IMR-90 (cell line): ENCODE data around the gene HMGA1. TPM values are rescaled to one million over a fixed set of nuclear protein-coding genes. Genes with fewer than 3 reads are reported as not detected.

Experiments used
- ATAC-seq: fragments of 200-7000 bp; cut with Tn5 transposase; 2 replicates; pipeline ENCODE4 v1.9.1; 2020; ENCODE audit warnings: low read depth, mild to moderate bottlenecking, moderate library complexity
- BruUV-seq: library from RNA; stranded (reverse); fragments of 400-500 nt; replicated peaks from 2 replicates; lab custom pipeline; 2021; lab: Mats Ljungman, UMichigan
- CTCF ChIA-PET: fragments of 300-600 bp; formaldehyde crosslinking; extraction: SDS; loops from one replicate; lab custom pipeline; 2021; ENCODE audit warnings: antibody characterized with exemption; lab: Yijun Ruan, JAX
- POLR2A ChIA-PET: fragments of 300-600 bp; sonication (Branson Sonifier 250); formaldehyde crosslinking; loops from one replicate; lab custom pipeline; 2022; ENCODE audit warnings: antibody characterized with exemption; ENCODE audit not compliant: unreplicated experiment; lab: Charles Lee
- DNase-seq: peaks from one replicate; pipeline ENCODE4 v3.0.0; 2013
- H2AFZ ChIP-seq: replicated peaks from 2 replicates; pipeline ENCODE3; 2013; ENCODE audit warnings: low read length, mild to moderate bottlenecking; ENCODE audit not compliant: poor library complexity
- H2AK5ac ChIP-seq: 2 replicates; pipeline ENCODE4 v1.6.1; 2013; ENCODE audit warnings: low read depth, low read length, inconsistent platforms
- H2AK9ac ChIP-seq: replicated peaks from 2 replicates; pipeline ENCODE3; 2013; ENCODE audit warnings: mild to moderate bottlenecking, low read depth, low read length, moderate library complexity; ENCODE audit not compliant: poor library complexity
- H2BK120ac ChIP-seq: 2 replicates; pipeline ENCODE4 v1.6.1; 2013; ENCODE audit warnings: low read depth, low read length, inconsistent platforms
- H2BK15ac ChIP-seq: 3 replicates; pipeline ENCODE4 v1.6.1; 2013; ENCODE audit warnings: low read depth, low read length, inconsistent platforms
- H2BK20ac ChIP-seq: 2 replicates; pipeline ENCODE4 v1.6.1; 2013; ENCODE audit warnings: low read depth, mild to moderate bottlenecking, inconsistent platforms, low read length, moderate library complexity
- H2BK5ac ChIP-seq: 2 replicates; pipeline ENCODE4 v1.6.1; 2013; ENCODE audit warnings: mild to moderate bottlenecking, low read depth, low read length, inconsistent platforms; ENCODE audit not compliant: poor library complexity, severe bottlenecking
- H3K14ac ChIP-seq: replicated peaks from 2 replicates; pipeline ENCODE4 v1.6.1; 2013; ENCODE audit warnings: low read depth, low read length, inconsistent platforms
- H3K18ac ChIP-seq: 2 replicates; pipeline ENCODE4 v1.6.1; 2013; ENCODE audit warnings: low read depth, low read length, control low read depth
- H3K23ac ChIP-seq: 2 replicates; pipeline ENCODE4 v1.6.1; 2013; ENCODE audit warnings: low read depth, low read length, inconsistent platforms
- H3K27ac ChIP-seq: 2 replicates; pipeline ENCODE4 v1.5.1; 2013; ENCODE audit warnings: mild to moderate bottlenecking, control low read depth, low read length; ENCODE audit not compliant: insufficient read depth
- H3K27me3 ChIP-seq: 2 replicates; pipeline ENCODE4 v1.6.1; 2013; ENCODE audit warnings: low read length; ENCODE audit not compliant: control insufficient read depth, insufficient read depth
- H3K36me3 ChIP-seq: 2 replicates; pipeline ENCODE4 v1.6.1; 2013; ENCODE audit warnings: low read length, mixed read lengths; ENCODE audit not compliant: control insufficient read depth, insufficient read depth
- H3K4ac ChIP-seq: 2 replicates; pipeline ENCODE4 v1.6.1; 2013; ENCODE audit warnings: low read depth, low read length, inconsistent platforms
- H3K4me1 ChIP-seq: 2 replicates; pipeline ENCODE4 v1.6.1; 2013; ENCODE audit warnings: low read length, mixed read lengths; ENCODE audit not compliant: control insufficient read depth, insufficient read depth
- H3K4me2 ChIP-seq: 2 replicates; pipeline ENCODE4 v1.6.1; 2013; ENCODE audit warnings: low read depth, mild to moderate bottlenecking, control low read depth, low read length, moderate library complexity
- H3K4me3 ChIP-seq: 2 replicates; pipeline ENCODE4 v1.5.1; 2013; ENCODE audit warnings: low read depth, mild to moderate bottlenecking, control low read depth, low read length, moderate library complexity; ENCODE audit not compliant: insufficient read depth
- H3K56ac ChIP-seq: 2 replicates; pipeline ENCODE4 v1.6.1; 2013; ENCODE audit warnings: low read length, inconsistent platforms; ENCODE audit not compliant: insufficient read depth; ENCODE audit errors: extremely low read depth
- H3K79me1 ChIP-seq, 2 experiments: 2 replicates each; pipeline ENCODE4 v1.6.1; 2013; ENCODE audit warnings: low read length in 2 of 2, inconsistent platforms in 1 of 2, low read depth in 1 of 2
- H3K9ac ChIP-seq: 2 replicates; pipeline ENCODE4 v1.6.1; 2013; ENCODE audit warnings: low read depth, low read length, control low read depth
- H3K9me1 ChIP-seq: 2 replicates; pipeline ENCODE4 v1.6.1; 2013; ENCODE audit warnings: low read length, inconsistent platforms; ENCODE audit not compliant: insufficient read depth
- H3K9me3 ChIP-seq: 2 replicates; pipeline ENCODE4 v1.6.1; 2013; ENCODE audit warnings: low read length; ENCODE audit not compliant: control insufficient read depth, insufficient read depth
- H4K20me1 ChIP-seq: 2 replicates; pipeline ENCODE4 v1.6.1; 2013; ENCODE audit warnings: low read length, inconsistent platforms; ENCODE audit not compliant: insufficient read depth
- H4K5ac ChIP-seq: 2 replicates; pipeline ENCODE4 v1.6.1; 2013; ENCODE audit warnings: mild to moderate bottlenecking, low read depth, low read length, control low read depth
- H4K8ac ChIP-seq, 2 experiments: 2 replicates each; pipeline ENCODE4 v1.6.1; 2013; ENCODE audit warnings: low read depth in 2 of 2, low read length in 2 of 2, control low read depth in 1 of 2, inconsistent platforms in 1 of 2
- H4K91ac ChIP-seq: 2 replicates; pipeline ENCODE4 v1.6.1; 2013; ENCODE audit warnings: low read depth, low read length, inconsistent platforms; ENCODE audit not compliant: insufficient read depth
- BHLHE40 ChIP-seq: fragments of 150-350 bp; IDR thresholded peaks from 2 replicates; pipeline ENCODE4 v1.6.1; 2016; ENCODE audit warnings: mild to moderate bottlenecking, low read depth, low read length
- CEBPB ChIP-seq: IDR thresholded peaks from 2 replicates; pipeline ENCODE4 v1.6.1; 2012; ENCODE audit warnings: low read depth, low read length, improper control_type of control experiment
- CHD1 ChIP-seq: IDR thresholded peaks from 2 replicates; pipeline ENCODE4 v1.6.1; 2012; ENCODE audit warnings: low read depth, low read length, improper control_type of control experiment
- CTCF ChIP-seq: conservative IDR thresholded peaks from 2 replicates; pipeline ENCODE4 v1.5.1; 2012; ENCODE audit warnings: mild to moderate bottlenecking, low read depth, low read length, improper control_type of control experiment
- ELK1 ChIP-seq: fragments of 150-350 bp; IDR thresholded peaks from 2 replicates; pipeline ENCODE4 v1.6.1; 2016; ENCODE audit warnings: low read depth, mild to moderate bottlenecking, low read length, moderate library complexity, borderline replicate concordance
- FOS ChIP-seq: fragments of 150-350 bp; IDR thresholded peaks from 2 replicates; pipeline ENCODE4 v1.6.1; 2016; ENCODE audit warnings: low read depth, low read length
- MAFK ChIP-seq: IDR thresholded peaks from 2 replicates; pipeline ENCODE4 v1.6.1; 2012; ENCODE audit warnings: low read depth, low read length, improper control_type of control experiment
- MAZ ChIP-seq: IDR thresholded peaks from 2 replicates; pipeline ENCODE4 v1.6.1; 2012; ENCODE audit warnings: low read depth, mild to moderate bottlenecking, low read length, improper control_type of control experiment, moderate library complexity, borderline replicate concordance
- MXI1 ChIP-seq: IDR thresholded peaks from 2 replicates; pipeline ENCODE4 v1.6.1; 2012; ENCODE audit warnings: low read depth, mild to moderate bottlenecking, low read length, moderate library complexity, borderline replicate concordance
- NFE2L2 ChIP-seq: fragments of 150-350 bp; IDR thresholded peaks from 2 replicates; pipeline ENCODE4 v1.6.1; 2016; ENCODE audit warnings: low read depth, mild to moderate bottlenecking, low read length
- POLR2A ChIP-seq: IDR thresholded peaks from 2 replicates; pipeline ENCODE4 v1.6.1; 2012; ENCODE audit warnings: mild to moderate bottlenecking, low read depth, low read length
- RAD21 ChIP-seq: IDR thresholded peaks from 2 replicates; pipeline ENCODE4 v1.6.1; 2012; ENCODE audit warnings: low read length, improper control_type of control experiment
- RFX5 ChIP-seq: IDR thresholded peaks from 2 replicates; pipeline ENCODE4 v1.8.0; 2012; ENCODE audit warnings: low read depth, mild to moderate bottlenecking, low read length, moderate library complexity
- SMC3 ChIP-seq: fragments of 150-350 bp; IDR thresholded peaks from 2 replicates; pipeline ENCODE4 v1.6.1; 2016; ENCODE audit warnings: low read depth, mild to moderate bottlenecking, antibody characterized with exemption, low read length, moderate library complexity
- WGBS, 2 experiments: methylation state at CpG; one replicate each; pipeline versions ENCODE4 v1.1.5 to v1.1.7; 2013; ENCODE audit warnings: missing lambda C conversion rate in 2 of 2; ENCODE audit not compliant: insufficient read length in 1 of 2; ENCODE audit errors: extremely low coverage in 2 of 2; 5-methylcytosine and 5-hydroxymethylcytosine counted together
- dilution Hi-C: fragments of 300-500 bp; cut with HindIII; formaldehyde crosslinking; loops from one replicate; pipeline ENCODE4 v1.14.3; 2018; ENCODE audit warnings: low sequenced_read_pairs; ENCODE audit not compliant: unreplicated experiment
- in situ Hi-C: fragments of 300-500 bp; cut with MboI; formaldehyde crosslinking; loops from 3 replicates; pipeline ENCODE4 v1.14.3; 2019; ENCODE audit warnings: low sequenced_read_pairs, inconsistent platforms, mixed read lengths
- intact Hi-C: fragments of 100-400 bp; cut with micrococcal nuclease; formaldehyde crosslinking; loops from 2 replicates; pipeline ENCODE4 v1.10.0; 2022
- polyA plus RNA-seq, 3 experiments: library from polyadenylated mRNA; depleted of rRNA; stranded (reverse); fragments of >200 nt; gene quantifications; 2 replicates each; pipeline ENCODE4 v1.2.3, GENCODE V29; 2012; ENCODE audit warnings: low replicate concordance in 1 of 3
- total RNA-seq: library from RNA; depleted of rRNA; stranded (reverse); fragments of >200 nt; gene quantifications from 2 replicates; pipeline ENCODE4 v1.2.3, GENCODE V29; 2012
- TF ChIP-seq, protein P1 (sequence below): fragments of 150-350 bp; IDR thresholded peaks from 2 replicates; pipeline ENCODE4 v1.6.1; 2017; ENCODE audit warnings: mild to moderate bottlenecking, antibody characterized with exemption, low read length, low read depth

The HMGA1 gene
- total and polyA plus RNA-seq, 2 of the 4 experiments (the other 2 are of a cell fraction) = 101 to 589 TPM

DNA sequence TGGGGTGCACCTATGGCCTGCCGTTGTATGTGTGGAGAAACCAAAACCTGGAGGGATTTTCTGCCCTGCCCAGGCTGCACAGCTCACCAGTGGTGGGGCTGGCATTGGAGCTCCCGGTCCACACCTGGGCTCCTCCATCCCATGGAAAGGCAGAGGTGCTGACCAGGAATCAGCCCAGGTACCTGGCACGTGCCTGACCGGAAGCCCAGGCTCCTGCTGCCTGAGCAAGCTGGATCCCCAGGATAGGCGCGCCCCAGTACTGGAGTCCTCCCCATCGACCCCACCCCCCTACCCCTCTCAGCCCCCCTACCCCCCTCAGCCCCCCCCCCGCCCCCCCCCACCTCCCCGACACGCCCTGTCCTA is 39.9 kb upstream of the HMGA1 start:
- H3K9me1 ChIP-seq = 0 out of 2 replicates have a peak, but pooled peaks cover 6% of the 10 kb centered on the region
- CTCF ChIA-PET = interaction anchor here (0.6 to 2.4 kb wide), 6 partner anchors 11 to 269 kb away, joined by 3 to 12 read pairs (median 4); partner anchors contain the start of gene HMGA1
- POLR2A ChIA-PET = no interaction called here
- no peak overlapping the region; the same call in 1 of the 2 replicates for H2BK20ac ChIP-seq
- H3K79me1 ChIP-seq = no peaks in the 10 kb centered on the region
- H3K9ac ChIP-seq = 0 out of 2 replicates have a peak overlapping the region, but pooled peaks have one; percentile 36
- peak overlapping the region; percentile 15; the same call in 1 of the 3 replicates for H2BK15ac ChIP-seq
- dilution Hi-C loops = no loop called here
- no peak overlapping the region for H3K18ac ChIP-seq
- no peaks in the 10 kb centered on the region for H3K9me3 ChIP-seq
- H3K23ac ChIP-seq = no peak overlapping the region; the same call in 1 of the 2 replicates
- ATAC-seq = no peak
- no peaks in the 10 kb centered on the region for H3K27me3 ChIP-seq
- H3K4me3 ChIP-seq = 0 out of 2 replicates have a peak overlapping the region, but pooled peaks have one; percentile 39
- peak overlapping the region; percentile 79; the same call in 1 of the 2 replicates for H3K14ac ChIP-seq
- intact Hi-C loops = loop anchor here (1.0 to 5.0 kb wide), 4 partner anchors 40 to 412 kb away; partner anchors contain the start of genes HMGA1 and SMIM29
- H3K56ac ChIP-seq = no peak overlapping the region
- H3K27ac ChIP-seq = no peak overlapping the region; the same call in 1 of the 2 replicates
- no peak overlapping the region for H2AK9ac ChIP-seq
- no peaks in the 10 kb centered on the region for H4K20me1 ChIP-seq
- no peak overlapping the region for H2BK120ac ChIP-seq
- H2AK5ac ChIP-seq = peak overlapping the region; percentile 85; the same call in 1 of the 2 replicates
- no TSS peak for BruUV-seq
- H4K8ac ChIP-seq = peak overlapping the region; percentile 82 to 89; a peak in 3 of 4 replicates
- H4K91ac ChIP-seq = 0 out of 2 replicates have a peak overlapping the region, but pooled peaks have one; percentile 85
- DNase-seq = no peak
- in situ Hi-C loops = loop anchor here (10.0 kb wide), 1 partner anchor 408 kb away; no protein-coding TSS in a partner anchor
- peak overlapping the region; percentile 93; the same call in 1 of the 2 replicates for H3K4me2 ChIP-seq
- H3K36me3 ChIP-seq = no peaks in the 10 kb centered on the region
- H2AFZ ChIP-seq = peak overlapping the region; percentile 99
- no peak overlapping the region for H2BK5ac ChIP-seq
- peaks cover 5% of the 10 kb centered on the region for H3K4me1 ChIP-seq
- no peak overlapping the region for H4K5ac ChIP-seq
- WGBS, 2 experiments = 61% methylated on average over 2 of the region's 10 CpGs; no CpG with 5 or more reads in 1 of the 2 experiments
- H3K4ac ChIP-seq = no peak overlapping the region; the same call in 1 of the 2 replicates
- no peak for TF ChIP-seq FOS
- TF ChIP-seq RFX5 = no peak
- no peak for TF ChIP-seq CEBPB
- no peak for TF ChIP-seq CHD1
- no peak for TF ChIP-seq BHLHE40
- no peak for TF ChIP-seq MAZ
- TF ChIP-seq SMC3 = no peak
- TF ChIP-seq, protein P1, sequence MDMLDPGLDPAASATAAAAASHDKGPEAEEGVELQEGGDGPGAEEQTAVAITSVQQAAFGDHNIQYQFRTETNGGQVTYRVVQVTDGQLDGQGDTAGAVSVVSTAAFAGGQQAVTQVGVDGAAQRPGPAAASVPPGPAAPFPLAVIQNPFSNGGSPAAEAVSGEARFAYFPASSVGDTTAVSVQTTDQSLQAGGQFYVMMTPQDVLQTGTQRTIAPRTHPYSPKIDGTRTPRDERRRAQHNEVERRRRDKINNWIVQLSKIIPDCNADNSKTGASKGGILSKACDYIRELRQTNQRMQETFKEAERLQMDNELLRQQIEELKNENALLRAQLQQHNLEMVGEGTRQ = no peak
- TF ChIP-seq NFE2L2 = no peak
- TF ChIP-seq MAFK = no peak
- no peak for TF ChIP-seq CTCF
- TF ChIP-seq MXI1 = no peak
- TF ChIP-seq RAD21 = no peak
- TF ChIP-seq ELK1 = no peak
- no peak for TF ChIP-seq POLR2A
